ENCODE results near the gene CELF4. TPM values are rescaled to one million over a fixed set of nuclear protein-coding genes. Genes with fewer than 3 reads are reported as not detected.

CELF4 gene
- total and polyA plus RNA-seq, 2 donors (not counting 3 experiments of a cell fraction or from before 2014, with no cell fraction given), result not detected

DNA sequence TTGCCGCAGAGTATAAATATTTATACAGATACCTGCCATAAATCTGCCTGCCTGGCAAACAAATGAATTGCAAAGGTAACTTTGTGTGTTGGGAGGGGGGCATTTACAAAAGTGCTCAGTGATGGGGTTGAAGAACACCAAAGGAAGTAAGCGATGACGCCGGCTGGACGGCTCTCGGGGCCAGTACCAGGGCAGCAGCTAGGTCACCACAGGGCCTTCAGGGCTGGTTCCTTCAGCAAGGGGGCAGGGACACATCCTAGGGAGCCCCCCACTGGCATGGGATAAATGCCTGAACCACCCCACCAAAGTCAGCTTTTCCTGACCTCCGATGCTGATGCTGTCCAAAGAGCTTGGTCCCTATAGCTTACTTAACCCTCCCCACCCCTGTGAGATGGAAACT is 190.4 kb downstream of the CELF4 start:
- Histone ChIP-seq H3K79me2 (ENCODE audit: control insufficient read depth, insufficient read depth, low read length) (no peaks in the 10 kb centered on the region), H3K27me3 (ENCODE audit: control insufficient read depth in 2 of 2, insufficient read depth in 2 of 2, low read length in 2 of 2) (no peaks in the 10 kb centered on the region), H3K9ac (replicated peaks; ENCODE audit: extremely low read depth, insufficient read depth, low read length) (no peak overlapping the region), H3K4me3 (replicated peaks in 1 of 3; ENCODE audit: insufficient read depth in 1 of 3, low read depth in 1 of 3, low read length in 3 of 3) (no peak overlapping the region), H3K27ac (ENCODE audit: insufficient read depth, low read depth, low read length) (no peak overlapping the region), H3K4me2 (ENCODE audit: insufficient read depth, low read length) (no peak overlapping the region), H3K9me3 (replicated peaks; ENCODE audit: control insufficient read depth, insufficient read depth, low read length) (no peaks in the 10 kb centered on the region), H3K9me1 (replicated peaks; ENCODE audit: control insufficient read depth, extremely low read depth, insufficient read depth, low read length) (no peaks in the 10 kb centered on the region), H2AFZ (ENCODE audit: low read depth, low read length) (no peak overlapping the region), H4K20me1 (replicated peaks; ENCODE audit: control insufficient read depth, extremely low read depth, insufficient read depth, low read length) (no peaks in the 10 kb centered on the region), H3K36me3 (ENCODE audit: control insufficient read depth in 2 of 2, extremely low read depth in 1 of 2, insufficient read depth in 2 of 2, low read length in 2 of 2) (no peaks in the 10 kb centered on the region), H3K4me1 (ENCODE audit: control insufficient read depth, extremely low read depth, insufficient read depth, low read length) (no peaks in the 10 kb centered on the region)
- TF ChIP-seq JUN (IDR thresholded peaks at IDR 0.05; ENCODE audit: borderline replicate concordance, insufficient read depth, insufficient read length, low read depth), result no peak
- TF ChIP-seq MYC (IDR thresholded peaks at IDR 0.05; ENCODE audit: low read depth, low read length), result no peak
- TF ChIP-seq POLR2AphosphoS5 (IDR thresholded peaks at IDR 0.05; ENCODE audit: insufficient read depth, low read depth, low read length), result no peak
- TF ChIP-seq FOS (IDR thresholded peaks at IDR 0.05; ENCODE audit: borderline replicate concordance, insufficient read depth, low read length), result no peak
- no peak for TF ChIP-seq POLR2A (IDR thresholded peaks at IDR 0.05; ENCODE audit: low read depth, low read length)
- TF ChIP-seq, protein P1, sequence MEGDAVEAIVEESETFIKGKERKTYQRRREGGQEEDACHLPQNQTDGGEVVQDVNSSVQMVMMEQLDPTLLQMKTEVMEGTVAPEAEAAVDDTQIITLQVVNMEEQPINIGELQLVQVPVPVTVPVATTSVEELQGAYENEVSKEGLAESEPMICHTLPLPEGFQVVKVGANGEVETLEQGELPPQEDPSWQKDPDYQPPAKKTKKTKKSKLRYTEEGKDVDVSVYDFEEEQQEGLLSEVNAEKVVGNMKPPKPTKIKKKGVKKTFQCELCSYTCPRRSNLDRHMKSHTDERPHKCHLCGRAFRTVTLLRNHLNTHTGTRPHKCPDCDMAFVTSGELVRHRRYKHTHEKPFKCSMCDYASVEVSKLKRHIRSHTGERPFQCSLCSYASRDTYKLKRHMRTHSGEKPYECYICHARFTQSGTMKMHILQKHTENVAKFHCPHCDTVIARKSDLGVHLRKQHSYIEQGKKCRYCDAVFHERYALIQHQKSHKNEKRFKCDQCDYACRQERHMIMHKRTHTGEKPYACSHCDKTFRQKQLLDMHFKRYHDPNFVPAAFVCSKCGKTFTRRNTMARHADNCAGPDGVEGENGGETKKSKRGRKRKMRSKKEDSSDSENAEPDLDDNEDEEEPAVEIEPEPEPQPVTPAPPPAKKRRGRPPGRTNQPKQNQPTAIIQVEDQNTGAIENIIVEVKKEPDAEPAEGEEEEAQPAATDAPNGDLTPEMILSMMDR (IDR thresholded peaks at IDR 0.05; ENCODE audit: extremely low read depth in 1 of 2, insufficient read depth in 1 of 2, low read depth in 1 of 2, low read length in 2 of 2), result no peak
- TF ChIP-seq, protein P2, sequence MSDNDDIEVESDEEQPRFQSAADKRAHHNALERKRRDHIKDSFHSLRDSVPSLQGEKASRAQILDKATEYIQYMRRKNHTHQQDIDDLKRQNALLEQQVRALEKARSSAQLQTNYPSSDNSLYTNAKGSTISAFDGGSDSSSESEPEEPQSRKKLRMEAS (IDR thresholded peaks at IDR 0.05; ENCODE audit: insufficient read depth, insufficient read length), result no peak
- TF ChIP-seq EZH2 (IDR thresholded peaks at IDR 0.05; ENCODE audit: borderline replicate concordance, low read depth, low read length, severe bottlenecking), result no peak
- no peak for TF ChIP-seq GATA2 (IDR thresholded peaks at IDR 0.05; ENCODE audit: insufficient read depth, insufficient read length, low read depth, low read length)
- DNase-seq (ENCODE audit: low read depth, low spot score), result no peak
- no peak for FAIRE-seq
- dilution Hi-C loops (cut with MboI; ENCODE audit: extremely low pct_ligation_motif_present, low sequenced_read_pairs), result no loop called here
- no TSS peak for BruUV-seq (replicated peaks)
- ChIA-PET POLR2A (no interaction called here), CTCF (interaction anchor here (1.3 kb wide), 1 partner anchor 11 kb away, joined by 3 read pairs; no protein-coding TSS in a partner anchor)
- intact Hi-C loops (cut with micrococcal nuclease), result no loop called here
